SK-N-SH treated with all-trans-retinoic acid at 6 μM for 48 hours (cell line): ENCODE data around the gene CPSF3.

ENCODE experiments used
- ESRRG ChIP-seq: fragments of 250-450 bp; sonication (Bioruptor Pico); IDR thresholded peaks from 2 replicates; pipeline ENCODE4 v1.6.1; 2021; ENCODE audit warnings: mild to moderate bottlenecking
- GLIS3 ChIP-seq: fragments of 250-450 bp; sonication (Bioruptor Pico); IDR thresholded peaks from 2 replicates; pipeline ENCODE4 v1.5.0; 2020; ENCODE audit warnings: mild to moderate bottlenecking, moderate library complexity
- ISL1 ChIP-seq: fragments of 250-450 bp; sonication (Bioruptor Pico); IDR thresholded peaks from 2 replicates; pipeline ENCODE4 v2.1.2; 2022; ENCODE audit warnings: mild to moderate bottlenecking, moderate library complexity
- PPARA ChIP-seq: fragments of 250-450 bp; sonication (Bioruptor Pico); IDR thresholded peaks from 2 replicates; pipeline ENCODE4 v1.5.0; 2020; ENCODE audit warnings: mild to moderate bottlenecking, borderline replicate concordance
- RARB ChIP-seq: fragments of 250-450 bp; sonication (Bioruptor Pico); IDR thresholded peaks from 2 replicates; pipeline ENCODE4 v1.8.0; 2021; ENCODE audit warnings: mild to moderate bottlenecking, moderate library complexity
- ZC3H10 ChIP-seq: fragments of 250-450 bp; sonication (Bioruptor Pico); IDR thresholded peaks from 2 replicates; pipeline ENCODE4 v1.5.1; 2021; ENCODE audit warnings: mild to moderate bottlenecking, moderate library complexity
- ZFP3 ChIP-seq: fragments of 250-450 bp; sonication (Bioruptor Pico); IDR thresholded peaks from 2 replicates; pipeline ENCODE4 v1.5.0; 2020; ENCODE audit warnings: mild to moderate bottlenecking, moderate library complexity
- ZNF8 ChIP-seq: fragments of 450-650 bp; formaldehyde crosslinking; IDR thresholded peaks from 2 replicates; pipeline ENCODE4 v1.5.0; 2020; ENCODE audit warnings: mild to moderate bottlenecking, moderate library complexity
- TF ChIP-seq, protein P1 (sequence below): fragments of 250-450 bp; sonication (Bioruptor Pico); IDR thresholded peaks from 2 replicates; pipeline ENCODE4 v1.5.0; 2020; ENCODE audit warnings: mild to moderate bottlenecking, moderate library complexity
- TF ChIP-seq, protein P2 (sequence below): fragments of 250-450 bp; sonication (Bioruptor Pico); IDR thresholded peaks from 2 replicates; pipeline ENCODE4 v1.5.1; 2020; ENCODE audit warnings: low read depth, mild to moderate bottlenecking, moderate library complexity
- TF ChIP-seq, protein P3 (sequence below): fragments of 250-450 bp; sonication (Bioruptor Pico); IDR thresholded peaks from 2 replicates; pipeline ENCODE4 v1.8.0; 2020; ENCODE audit warnings: mild to moderate bottlenecking, moderate library complexity, borderline replicate concordance
- TF ChIP-seq, protein P4 (sequence below): fragments of 250-450 bp; sonication (Bioruptor Pico); IDR thresholded peaks from 2 replicates; pipeline ENCODE4 v1.8.0; 2021; ENCODE audit warnings: low read depth, mild to moderate bottlenecking, moderate library complexity, borderline replicate concordance

DNA sequence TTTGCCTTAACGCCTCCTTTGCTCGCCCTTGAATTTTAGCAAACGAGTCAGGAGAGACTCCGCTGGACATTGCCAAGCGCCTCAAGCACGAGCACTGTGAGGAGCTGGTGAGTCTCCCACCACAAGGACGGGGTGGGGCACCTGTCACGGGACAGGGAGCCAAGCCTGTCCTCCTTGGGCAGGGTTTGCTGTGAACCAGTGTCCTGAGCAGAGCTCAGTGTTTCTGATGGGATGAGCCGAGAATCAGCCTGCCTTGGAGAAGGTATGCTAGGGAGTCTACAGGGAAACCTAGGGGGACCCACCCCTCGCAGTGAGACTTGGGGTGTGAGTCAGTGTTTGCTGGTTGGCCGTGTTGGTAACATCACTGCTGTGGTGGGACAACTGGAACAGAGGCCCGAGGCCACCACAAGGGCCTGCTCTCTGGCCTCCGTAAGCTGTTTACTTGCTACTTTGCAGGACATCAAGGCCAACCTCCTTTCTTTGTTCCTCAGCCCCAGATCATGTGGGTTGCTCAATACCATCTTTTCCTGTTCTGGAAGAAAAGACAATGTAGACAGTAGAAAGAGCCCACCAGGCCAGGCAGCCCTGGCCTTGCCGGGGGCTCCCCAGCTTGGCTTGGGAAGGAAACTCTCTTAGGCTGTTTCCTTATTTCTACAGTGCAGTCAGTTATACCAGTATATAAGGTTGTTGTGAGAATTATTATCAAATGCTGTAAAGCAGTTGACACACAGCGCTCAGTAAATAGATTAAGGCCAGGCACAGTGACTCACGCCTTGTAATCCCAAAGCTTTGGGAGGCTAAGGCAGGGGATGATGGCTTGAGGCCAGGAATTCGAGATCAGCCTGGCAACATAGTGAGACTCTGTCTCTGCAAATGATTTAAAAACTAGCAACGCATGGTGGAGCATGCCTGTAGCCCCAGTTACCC is 42.5 kb upstream of the CPSF3 start:
- TF ChIP-seq ZNF8, result no peak
- no peak for TF ChIP-seq RARB
- TF ChIP-seq GLIS3 (CRISPR knock-in tag), result no peak
- TF ChIP-seq ZFP3 (CRISPR knock-in tag), result peak; percentile 71; the same call in 1 of the 2 replicates
- TF ChIP-seq, protein P1, sequence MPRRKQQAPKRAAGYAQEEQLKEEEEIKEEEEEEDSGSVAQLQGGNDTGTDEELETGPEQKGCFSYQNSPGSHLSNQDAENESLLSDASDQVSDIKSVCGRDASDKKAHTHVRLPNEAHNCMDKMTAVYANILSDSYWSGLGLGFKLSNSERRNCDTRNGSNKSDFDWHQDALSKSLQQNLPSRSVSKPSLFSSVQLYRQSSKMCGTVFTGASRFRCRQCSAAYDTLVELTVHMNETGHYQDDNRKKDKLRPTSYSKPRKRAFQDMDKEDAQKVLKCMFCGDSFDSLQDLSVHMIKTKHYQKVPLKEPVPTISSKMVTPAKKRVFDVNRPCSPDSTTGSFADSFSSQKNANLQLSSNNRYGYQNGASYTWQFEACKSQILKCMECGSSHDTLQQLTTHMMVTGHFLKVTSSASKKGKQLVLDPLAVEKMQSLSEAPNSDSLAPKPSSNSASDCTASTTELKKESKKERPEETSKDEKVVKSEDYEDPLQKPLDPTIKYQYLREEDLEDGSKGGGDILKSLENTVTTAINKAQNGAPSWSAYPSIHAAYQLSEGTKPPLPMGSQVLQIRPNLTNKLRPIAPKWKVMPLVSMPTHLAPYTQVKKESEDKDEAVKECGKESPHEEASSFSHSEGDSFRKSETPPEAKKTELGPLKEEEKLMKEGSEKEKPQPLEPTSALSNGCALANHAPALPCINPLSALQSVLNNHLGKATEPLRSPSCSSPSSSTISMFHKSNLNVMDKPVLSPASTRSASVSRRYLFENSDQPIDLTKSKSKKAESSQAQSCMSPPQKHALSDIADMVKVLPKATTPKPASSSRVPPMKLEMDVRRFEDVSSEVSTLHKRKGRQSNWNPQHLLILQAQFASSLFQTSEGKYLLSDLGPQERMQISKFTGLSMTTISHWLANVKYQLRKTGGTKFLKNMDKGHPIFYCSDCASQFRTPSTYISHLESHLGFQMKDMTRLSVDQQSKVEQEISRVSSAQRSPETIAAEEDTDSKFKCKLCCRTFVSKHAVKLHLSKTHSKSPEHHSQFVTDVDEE (CRISPR knock-in tag), result no peak
- TF ChIP-seq, protein P2, sequence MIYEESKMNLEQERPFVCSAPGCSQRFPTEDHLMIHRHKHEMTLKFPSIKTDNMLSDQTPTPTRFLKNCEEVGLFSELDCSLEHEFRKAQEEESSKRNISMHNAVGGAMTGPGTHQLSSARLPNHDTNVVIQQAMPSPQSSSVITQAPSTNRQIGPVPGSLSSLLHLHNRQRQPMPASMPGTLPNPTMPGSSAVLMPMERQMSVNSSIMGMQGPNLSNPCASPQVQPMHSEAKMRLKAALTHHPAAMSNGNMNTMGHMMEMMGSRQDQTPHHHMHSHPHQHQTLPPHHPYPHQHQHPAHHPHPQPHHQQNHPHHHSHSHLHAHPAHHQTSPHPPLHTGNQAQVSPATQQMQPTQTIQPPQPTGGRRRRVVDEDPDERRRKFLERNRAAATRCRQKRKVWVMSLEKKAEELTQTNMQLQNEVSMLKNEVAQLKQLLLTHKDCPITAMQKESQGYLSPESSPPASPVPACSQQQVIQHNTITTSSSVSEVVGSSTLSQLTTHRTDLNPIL (CRISPR knock-in tag), result no peak
- TF ChIP-seq PPARA (CRISPR knock-in tag), result no peak
- TF ChIP-seq, protein P3, sequence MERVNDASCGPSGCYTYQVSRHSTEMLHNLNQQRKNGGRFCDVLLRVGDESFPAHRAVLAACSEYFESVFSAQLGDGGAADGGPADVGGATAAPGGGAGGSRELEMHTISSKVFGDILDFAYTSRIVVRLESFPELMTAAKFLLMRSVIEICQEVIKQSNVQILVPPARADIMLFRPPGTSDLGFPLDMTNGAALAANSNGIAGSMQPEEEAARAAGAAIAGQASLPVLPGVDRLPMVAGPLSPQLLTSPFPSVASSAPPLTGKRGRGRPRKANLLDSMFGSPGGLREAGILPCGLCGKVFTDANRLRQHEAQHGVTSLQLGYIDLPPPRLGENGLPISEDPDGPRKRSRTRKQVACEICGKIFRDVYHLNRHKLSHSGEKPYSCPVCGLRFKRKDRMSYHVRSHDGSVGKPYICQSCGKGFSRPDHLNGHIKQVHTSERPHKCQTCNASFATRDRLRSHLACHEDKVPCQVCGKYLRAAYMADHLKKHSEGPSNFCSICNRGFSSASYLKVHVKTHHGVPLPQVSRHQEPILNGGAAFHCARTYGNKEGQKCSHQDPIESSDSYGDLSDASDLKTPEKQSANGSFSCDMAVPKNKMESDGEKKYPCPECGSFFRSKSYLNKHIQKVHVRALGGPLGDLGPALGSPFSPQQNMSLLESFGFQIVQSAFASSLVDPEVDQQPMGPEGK (CRISPR knock-in tag), result no peak
- TF ChIP-seq ZC3H10, result no peak
- TF ChIP-seq, protein P4, sequence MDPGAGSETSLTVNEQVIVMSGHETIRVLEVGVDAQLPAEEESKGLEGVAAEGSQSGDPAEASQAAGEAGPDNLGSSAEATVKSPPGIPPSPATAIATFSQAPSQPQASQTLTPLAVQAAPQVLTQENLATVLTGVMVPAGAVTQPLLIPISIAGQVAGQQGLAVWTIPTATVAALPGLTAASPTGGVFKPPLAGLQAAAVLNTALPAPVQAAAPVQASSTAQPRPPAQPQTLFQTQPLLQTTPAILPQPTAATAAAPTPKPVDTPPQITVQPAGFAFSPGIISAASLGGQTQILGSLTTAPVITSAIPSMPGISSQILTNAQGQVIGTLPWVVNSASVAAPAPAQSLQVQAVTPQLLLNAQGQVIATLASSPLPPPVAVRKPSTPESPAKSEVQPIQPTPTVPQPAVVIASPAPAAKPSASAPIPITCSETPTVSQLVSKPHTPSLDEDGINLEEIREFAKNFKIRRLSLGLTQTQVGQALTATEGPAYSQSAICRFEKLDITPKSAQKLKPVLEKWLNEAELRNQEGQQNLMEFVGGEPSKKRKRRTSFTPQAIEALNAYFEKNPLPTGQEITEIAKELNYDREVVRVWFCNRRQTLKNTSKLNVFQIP (CRISPR knock-in tag), result no peak
- peak; percentile 66 for TF ChIP-seq ISL1 (CRISPR knock-in tag)
- no peak for TF ChIP-seq ESRRG (CRISPR knock-in tag)
